ENCODE measurements around the gene STAB2. TPM values are rescaled to one million over a fixed set of nuclear protein-coding genes. Genes with fewer than 3 reads are reported as not detected.
A peak's percentile ranks its signal among the peaks of the same experiment; 100 is the strongest.

The STAB2 gene
- total RNA-seq, 4 donors from 2014 or later: 0.53 to 0.83 (median 0.69) TPM

GRCh38 chr12:103757248-103757647, 170.2 kb downstream of the STAB2 start:
- Histone ChIP-seq H3K27me3 (no peaks in the 10 kb centered on the region), H3K4me3 (no peak overlapping the region), H3K36me3 (no peaks in the 10 kb centered on the region), H3K27ac (no peak overlapping the region), H3K4me1 (no peaks in the 10 kb centered on the region), H3K9me3 (no peaks in the 10 kb centered on the region)
- TF ChIP-seq POLR2A (IDR thresholded peaks at IDR 0.05) (no peak), CTCF (IDR thresholded peaks at IDR 0.05) (no peak)
- no peak for DNase-seq

- Histone ChIP-seq H3K4me3 (no peak overlapping the region), H3K36me3 (no peaks in the 10 kb centered on the region), H3K27ac (no peak overlapping the region), H3K9me3 (no peaks in the 10 kb centered on the region), H3K27me3 (no peaks in the 10 kb centered on the region), H3K4me1 (no peaks in the 10 kb centered on the region)
- DNase-seq: no peak
- no peak for TF ChIP-seq POLR2A (IDR thresholded peaks at IDR 0.05)
- TF ChIP-seq CTCF (IDR thresholded peaks at IDR 0.05): no peak
These were observed 171.4 kb downstream of the STAB2 start for GRCh38 chr12:103758310-103759089.

- no peak overlapping the region for H3K4me3 ChIP-seq
- no peaks in the 10 kb centered on the region for H3K27me3 ChIP-seq
- H3K27ac ChIP-seq: no peak overlapping the region
- no peaks in the 10 kb centered on the region for H3K36me3 ChIP-seq
- TF ChIP-seq POLR2A (IDR thresholded peaks at IDR 0.05) (no peak), CTCF (IDR thresholded peaks at IDR 0.05) (no peak)
- H3K4me1 ChIP-seq: no peaks in the 10 kb centered on the region
- peak in 1 of 3 donors; percentile 21 for DNase-seq
- H3K9me3 ChIP-seq: no peaks in the 10 kb centered on the region
These were observed 175.4 kb downstream of the STAB2 start for GRCh38 chr12:103762473-103762872.

GRCh38 chr12:103765322-103765721, 178.2 kb downstream of the STAB2 start:
- no peak for DNase-seq
- no peak overlapping the region for H3K27ac ChIP-seq
- H3K27me3 ChIP-seq: no peaks in the 10 kb centered on the region
- TF ChIP-seq CTCF (IDR thresholded peaks at IDR 0.05) (no peak), POLR2A (IDR thresholded peaks at IDR 0.05) (no peak)
- H3K4me1 ChIP-seq: no peaks in the 10 kb centered on the region
- H3K4me3 ChIP-seq: no peak overlapping the region
- H3K9me3 ChIP-seq: no peaks in the 10 kb centered on the region
- no peaks in the 10 kb centered on the region for H3K36me3 ChIP-seq

GRCh38 chr12:103766028-103766427, 179.0 kb downstream of the STAB2 start:
- peak in 1 of 3 donors; percentile 2 for DNase-seq
- Histone ChIP-seq H3K27ac (no peak overlapping the region), H3K4me3 (no peak overlapping the region), H3K9me3 (no peaks in the 10 kb centered on the region), H3K27me3 (no peaks in the 10 kb centered on the region), H3K4me1 (no peaks in the 10 kb centered on the region), H3K36me3 (peaks cover 0 to 3% (median 0%) of the 10 kb centered on the region in 3 donors)
- no peak for TF ChIP-seq CTCF (IDR thresholded peaks at IDR 0.05)
- TF ChIP-seq POLR2A (IDR thresholded peaks at IDR 0.05): no peak
